Endothelial cell of umbilical vein (primary cell): ENCODE results near the gene LAMTOR4. TPM values are rescaled to one million over a fixed set of nuclear protein-coding genes. Genes with fewer than 3 reads are reported as not detected.

Experiments
- BruUV-seq: library from RNA; stranded (reverse); fragments of 400-500 nt; replicated peaks from 2 replicates; lab custom pipeline; 2021; lab: Mats Ljungman, UMichigan
- CTCF ChIA-PET: fragments of 300-600, 350-600 bp; sonication (Branson Sonifier 250); formaldehyde crosslinking; loops from one replicate; lab custom pipeline; 2021; ENCODE audit warnings: antibody characterized with exemption, inconsistent platforms; lab: Charles Lee
- POLR2A ChIA-PET: fragments of 300-600, 350-600 bp; sonication (Branson Sonifier 250); formaldehyde crosslinking; loops from one replicate; lab custom pipeline; 2021; ENCODE audit warnings: antibody characterized with exemption, inconsistent platforms; lab: Charles Lee
- DNase-seq: peaks from one replicate; pipeline ENCODE4 v3.0.0-alpha.2; 2011; ENCODE audit warnings: low read depth, low spot score
- FAIRE-seq: peaks from 2 replicates; lab custom pipeline; 2011; peaks lifted over from hg19 to GRCh38; lab: Jason Lieb, UNC
- H2AFZ ChIP-seq: 2 replicates; pipeline ENCODE4 v1.6.0; 2012; ENCODE audit warnings: low read depth, low read length, control low read depth, inconsistent platforms
- H3K27ac ChIP-seq: 2 replicates; pipeline ENCODE4 v1.5.1; 2011; ENCODE audit warnings: low read depth, mild to moderate bottlenecking, control low read depth, low read length, moderate library complexity; ENCODE audit not compliant: insufficient read depth
- H3K27me3 ChIP-seq, 2 experiments: 2 replicates each; pipeline versions ENCODE4 v1.6.0 to v1.6.1; 2011; ENCODE audit warnings: low read length in 2 of 2, mixed read lengths in 1 of 2; ENCODE audit not compliant: control insufficient read depth in 2 of 2, insufficient read depth in 2 of 2
- H3K36me3 ChIP-seq, 2 experiments: 2 replicates in 1 of 2; 3 replicates in 1 of 2; pipeline ENCODE4 v1.5.1; 2011; ENCODE audit warnings: low read length in 2 of 2, mild to moderate bottlenecking in 1 of 2, moderate library complexity in 1 of 2; ENCODE audit not compliant: control insufficient read depth in 2 of 2, insufficient read depth in 2 of 2; ENCODE audit errors: extremely low read depth in 1 of 2
- H3K4me1 ChIP-seq: 3 replicates; pipeline ENCODE4 v1.5.1; 2011; ENCODE audit warnings: mild to moderate bottlenecking, low read length; ENCODE audit not compliant: control insufficient read depth, insufficient read depth; ENCODE audit errors: extremely low read depth
- H3K4me2 ChIP-seq: 2 replicates; pipeline ENCODE4 v1.6.1; 2011; ENCODE audit warnings: low read length, control low read depth, mixed read lengths; ENCODE audit not compliant: insufficient read depth
- H3K4me3 ChIP-seq, 3 experiments: fragments of 200-600 bp in 1 of 3; sonication (generic), shearing (Covaris generic) in 1 of 3; replicated peaks in 1 of 3; 2 replicates each; pipeline ENCODE4 v1.5.1; 2011 to 2016; ENCODE audit warnings: control low read depth in 3 of 3, low read length in 3 of 3, mild to moderate bottlenecking in 2 of 3, inconsistent platforms in 1 of 3, low read depth in 1 of 3, moderate library complexity in 1 of 3; ENCODE audit not compliant: insufficient read depth in 1 of 3
- H3K79me2 ChIP-seq: 2 replicates; pipeline ENCODE4 v1.6.0; 2012; ENCODE audit warnings: low read length, inconsistent platforms; ENCODE audit not compliant: control insufficient read depth, insufficient read depth
- H3K9ac ChIP-seq: replicated peaks from 2 replicates; pipeline ENCODE3; 2011; ENCODE audit warnings: low read length, control low read depth; ENCODE audit not compliant: insufficient read depth; ENCODE audit errors: extremely low read depth
- H3K9me1 ChIP-seq: replicated peaks from 3 replicates; pipeline ENCODE4 v1.6.0; 2011; ENCODE audit warnings: mild to moderate bottlenecking, low read length; ENCODE audit not compliant: control insufficient read depth, insufficient read depth; ENCODE audit errors: extremely low read depth
- H3K9me3 ChIP-seq: replicated peaks from 2 replicates; pipeline ENCODE4 v1.5.1; 2012; ENCODE audit warnings: low read length, inconsistent platforms; ENCODE audit not compliant: control insufficient read depth, insufficient read depth
- H4K20me1 ChIP-seq: replicated peaks from 2 replicates; pipeline ENCODE3; 2011; ENCODE audit warnings: mild to moderate bottlenecking, low read length; ENCODE audit not compliant: control insufficient read depth, insufficient read depth; ENCODE audit errors: extremely low read depth
- EZH2 ChIP-seq: IDR thresholded peaks from 2 replicates; pipeline ENCODE4 v1.6.1; 2012; ENCODE audit warnings: borderline replicate concordance, low read depth, mild to moderate bottlenecking, moderate library complexity, low read length, inconsistent platforms; ENCODE audit not compliant: severe bottlenecking
- FOS ChIP-seq: IDR thresholded peaks from 2 replicates; pipeline ENCODE4 v1.6.1; 2011; ENCODE audit warnings: mild to moderate bottlenecking, low read length, moderate library complexity, borderline replicate concordance; ENCODE audit not compliant: insufficient read depth
- GATA2 ChIP-seq: IDR thresholded peaks from 2 replicates; pipeline ENCODE4 v1.7.0; 2011; ENCODE audit warnings: low read depth, mild to moderate bottlenecking, moderate library complexity, mixed read lengths, low read length; ENCODE audit not compliant: insufficient read length, insufficient read depth
- JUN ChIP-seq: IDR thresholded peaks from 2 replicates; pipeline ENCODE4 v1.6.1; 2011; ENCODE audit warnings: borderline replicate concordance, low read depth; ENCODE audit not compliant: insufficient read length, insufficient read depth
- MAX ChIP-seq: IDR thresholded peaks from 2 replicates; pipeline ENCODE4 v1.6.1; 2011; ENCODE audit not compliant: insufficient read depth, insufficient read length
- MYC ChIP-seq: IDR thresholded peaks from one replicate; pipeline ENCODE4 v1.6.1; 2011; ENCODE audit warnings: mild to moderate bottlenecking, low read depth, low read length
- POLR2A ChIP-seq: IDR thresholded peaks from 2 replicates; pipeline ENCODE4 v1.6.1; 2012; ENCODE audit warnings: low read depth, mild to moderate bottlenecking, control low read depth, low read length
- POLR2AphosphoS5 ChIP-seq: IDR thresholded peaks from 2 replicates; pipeline ENCODE4 v1.6.1; 2012; ENCODE audit warnings: low read depth, mild to moderate bottlenecking, control low read depth, low read length, moderate library complexity; ENCODE audit not compliant: insufficient read depth
- dilution Hi-C: fragments of 300-500 bp; cut with MboI; formaldehyde crosslinking; loops from one replicate; pipeline ENCODE4 v1.15.0; 2019; ENCODE audit warnings: low sequenced_read_pairs; ENCODE audit not compliant: extremely low pct_ligation_motif_present
- intact Hi-C: fragments of 100-400 bp; cut with micrococcal nuclease; formaldehyde crosslinking; loops from one replicate; pipeline ENCODE4 v1.10.0; 2022
- polyA plus RNA-seq, 4 experiments: library from polyadenylated mRNA; depleted of rRNA in 3 of 4; stranded (reverse) in 3 of 4; unstranded in 1 of 4; fragments of >200 nt; gene quantifications; 2 replicates each; pipeline versions ENCODE4 v1.2.1 to v1.2.3, GENCODE V29; 2011 to 2012; ENCODE audit warnings: missing spikeins in 1 of 4
- total RNA-seq: library from RNA; stranded (reverse); gene quantifications from 2 replicates; pipeline ENCODE4 v1.2.3, GENCODE V29; 2021
- TF ChIP-seq, protein P1 (sequence below), 2 donors: IDR thresholded peaks; 1 replicate in 1 of 2; 2 replicates in 1 of 2; pipeline ENCODE4 v1.5.1; 2011; ENCODE audit warnings: low read length in 2 of 2, mild to moderate bottlenecking in 2 of 2, moderate library complexity in 2 of 2, control low read depth in 1 of 2, inconsistent platforms in 1 of 2, low read depth in 1 of 2; ENCODE audit not compliant: insufficient read depth in 1 of 2; ENCODE audit errors: extremely low read depth in 1 of 2

The LAMTOR4 gene
- total and polyA plus RNA-seq, 2 donors (not counting 3 experiments of a cell fraction or from before 2014, with no cell fraction given): 139 to 520 TPM

DNA sequence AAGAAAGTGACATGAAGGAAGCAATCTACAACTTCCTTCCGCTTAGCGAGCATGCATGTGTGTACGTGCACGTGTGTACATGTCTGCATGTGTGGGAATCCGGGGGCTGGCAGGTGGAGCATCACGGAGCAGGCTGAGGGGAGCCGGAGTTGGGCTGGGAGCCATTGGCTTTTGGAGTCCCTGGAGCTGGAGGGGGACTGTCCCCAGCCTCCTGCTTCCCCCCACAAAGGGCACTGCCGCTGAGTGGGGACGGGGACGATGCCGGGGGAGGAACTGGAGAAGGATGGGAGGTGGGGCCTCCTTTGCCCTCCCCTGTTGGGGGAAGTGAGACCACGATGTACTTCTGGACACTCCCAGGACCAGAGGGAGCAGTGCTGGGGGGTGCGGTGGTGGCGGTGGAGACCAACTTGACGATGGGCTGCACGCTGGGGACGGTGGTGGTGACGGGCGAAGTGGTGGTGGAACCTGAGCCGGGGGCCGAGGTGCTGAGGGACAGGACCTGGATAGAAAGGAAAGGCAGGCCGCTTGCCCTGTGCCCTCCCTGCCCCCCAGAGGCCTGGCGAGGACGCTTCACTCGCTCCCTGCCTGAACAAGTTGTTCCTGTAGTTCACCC, 41.5 kb upstream of the LAMTOR4 start:
- no peak overlapping the region for H3K9ac ChIP-seq
- no peaks in the 10 kb centered on the region for H4K20me1 ChIP-seq
- DNase-seq (no peak), FAIRE-seq (no peak)
- H3K9me1 ChIP-seq: no peaks in the 10 kb centered on the region
- ChIA-PET POLR2A (no interaction called here), CTCF (no interaction called here)
- H3K4me3 ChIP-seq: no peak overlapping the region
- H2AFZ ChIP-seq: no peak overlapping the region
- BruUV-seq: TSS peak; percentile 96
- no peak overlapping the region for H3K4me2 ChIP-seq
- H3K4me1 ChIP-seq: peaks cover 6% of the 10 kb centered on the region
- dilution Hi-C loops: no loop called here
- peaks cover 12 to 47% of the 10 kb centered on the region in 2 experiments for H3K36me3 ChIP-seq
- no peak overlapping the region for H3K27ac ChIP-seq
- H3K79me2 ChIP-seq: peaks cover 1% of the 10 kb centered on the region
- no peaks in the 10 kb centered on the region for H3K9me3 ChIP-seq
- intact Hi-C loops: loop anchor here (10.0 kb wide), 1 partner anchor 1018 kb away; the partner anchor contains the start of gene SERPINE1
- no peaks in the 10 kb centered on the region for H3K27me3 ChIP-seq
- TF ChIP-seq, protein P1, sequence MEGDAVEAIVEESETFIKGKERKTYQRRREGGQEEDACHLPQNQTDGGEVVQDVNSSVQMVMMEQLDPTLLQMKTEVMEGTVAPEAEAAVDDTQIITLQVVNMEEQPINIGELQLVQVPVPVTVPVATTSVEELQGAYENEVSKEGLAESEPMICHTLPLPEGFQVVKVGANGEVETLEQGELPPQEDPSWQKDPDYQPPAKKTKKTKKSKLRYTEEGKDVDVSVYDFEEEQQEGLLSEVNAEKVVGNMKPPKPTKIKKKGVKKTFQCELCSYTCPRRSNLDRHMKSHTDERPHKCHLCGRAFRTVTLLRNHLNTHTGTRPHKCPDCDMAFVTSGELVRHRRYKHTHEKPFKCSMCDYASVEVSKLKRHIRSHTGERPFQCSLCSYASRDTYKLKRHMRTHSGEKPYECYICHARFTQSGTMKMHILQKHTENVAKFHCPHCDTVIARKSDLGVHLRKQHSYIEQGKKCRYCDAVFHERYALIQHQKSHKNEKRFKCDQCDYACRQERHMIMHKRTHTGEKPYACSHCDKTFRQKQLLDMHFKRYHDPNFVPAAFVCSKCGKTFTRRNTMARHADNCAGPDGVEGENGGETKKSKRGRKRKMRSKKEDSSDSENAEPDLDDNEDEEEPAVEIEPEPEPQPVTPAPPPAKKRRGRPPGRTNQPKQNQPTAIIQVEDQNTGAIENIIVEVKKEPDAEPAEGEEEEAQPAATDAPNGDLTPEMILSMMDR (IDR thresholded peaks at IDR 0.05; ENCODE audit: extremely low read depth in 1 of 2, insufficient read depth in 1 of 2, low read depth in 1 of 2, low read length in 2 of 2): no peak
- TF ChIP-seq JUN (no peak), MYC (no peak), FOS (no peak), GATA2 (no peak), MAX (no peak), EZH2 (no peak), POLR2A (no peak), POLR2AphosphoS5 (no peak)
